ENCODE data around the gene TMEM129.

TMEM129 gene

GRCh38 chr4:1757836-1758235 lies 36.7 kb upstream of the TMEM129 start:
- TF ChIP-seq CTCF (IDR thresholded peaks at IDR 0.05; ENCODE audit: low read depth, low read length) = no peak
- no peak overlapping the region for H3K4me3 ChIP-seq (ENCODE audit: low read depth, low read length)

DNA sequence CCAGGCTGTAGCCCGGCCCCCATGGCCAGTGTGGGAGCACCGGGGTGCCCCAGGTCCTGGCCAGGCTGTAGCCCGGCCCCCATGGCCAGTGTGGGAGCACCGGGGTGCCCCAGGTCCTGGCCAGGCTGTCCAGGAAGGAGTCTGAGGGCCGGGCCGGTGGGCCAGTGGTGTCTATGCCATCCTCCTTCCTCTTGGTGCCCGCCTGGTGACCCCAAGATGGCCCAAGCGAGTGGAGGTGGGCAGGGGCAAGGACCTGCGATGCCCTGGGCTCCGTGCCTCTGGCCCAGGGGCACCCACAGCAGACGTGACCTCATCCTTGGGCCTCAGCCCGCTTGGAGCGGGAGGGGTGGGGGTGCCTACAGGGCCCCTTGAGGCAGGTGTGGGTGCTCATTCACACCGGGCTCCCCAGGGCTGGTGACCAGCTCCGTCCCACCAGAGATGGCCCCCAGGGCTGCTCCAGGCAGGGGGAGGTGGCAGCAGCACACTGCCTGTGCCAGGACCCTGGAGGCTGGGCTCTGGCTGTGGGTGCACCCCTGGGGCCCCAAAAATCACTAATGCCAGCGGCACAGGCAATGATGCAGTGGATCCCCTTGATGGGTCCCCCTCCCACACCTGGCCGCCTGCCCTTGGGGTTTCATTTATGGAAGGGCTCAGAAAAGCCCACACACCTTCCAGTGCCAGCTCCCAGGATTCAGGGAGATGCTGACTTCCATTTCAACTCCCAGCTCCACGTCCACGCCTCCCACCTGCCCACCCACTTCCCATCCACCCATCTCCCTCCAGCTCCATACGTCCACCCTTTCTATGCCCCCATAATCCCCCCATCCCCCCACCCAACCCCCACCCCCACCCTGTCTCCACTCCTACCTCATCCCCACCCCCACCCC lies 36.0 kb upstream of the TMEM129 start:
- H3K4me3 ChIP-seq (ENCODE audit: low read depth, low read length) = no peak overlapping the region
- TF ChIP-seq CTCF (IDR thresholded peaks at IDR 0.05; ENCODE audit: low read depth, low read length) = no peak

- H3K4me3 ChIP-seq (ENCODE audit: low read depth, low read length) = no peak overlapping the region
- TF ChIP-seq CTCF (IDR thresholded peaks at IDR 0.05; ENCODE audit: low read depth, low read length) = no peak
Measured at GRCh38 chr4:1756079-1756478, 35.0 kb upstream of the TMEM129 start.

GRCh38 chr4:1755297-1755696 lies 34.2 kb upstream of the TMEM129 start:
- TF ChIP-seq CTCF (IDR thresholded peaks at IDR 0.05; ENCODE audit: low read depth, low read length) = no peak
- no peak overlapping the region for H3K4me3 ChIP-seq (ENCODE audit: low read depth, low read length)

- no peak for TF ChIP-seq CTCF (IDR thresholded peaks at IDR 0.05; ENCODE audit: low read depth, low read length)
- H3K4me3 ChIP-seq (ENCODE audit: low read depth, low read length) = no peak overlapping the region
Measured at GRCh38 chr4:1754336-1754735, 33.2 kb upstream of the TMEM129 start.

GRCh38 chr4:1753697-1754311 lies 32.7 kb upstream of the TMEM129 start:
- TF ChIP-seq CTCF (IDR thresholded peaks at IDR 0.05; ENCODE audit: low read depth, low read length) = no peak
- no peak overlapping the region for H3K4me3 ChIP-seq (ENCODE audit: low read depth, low read length)

DNA sequence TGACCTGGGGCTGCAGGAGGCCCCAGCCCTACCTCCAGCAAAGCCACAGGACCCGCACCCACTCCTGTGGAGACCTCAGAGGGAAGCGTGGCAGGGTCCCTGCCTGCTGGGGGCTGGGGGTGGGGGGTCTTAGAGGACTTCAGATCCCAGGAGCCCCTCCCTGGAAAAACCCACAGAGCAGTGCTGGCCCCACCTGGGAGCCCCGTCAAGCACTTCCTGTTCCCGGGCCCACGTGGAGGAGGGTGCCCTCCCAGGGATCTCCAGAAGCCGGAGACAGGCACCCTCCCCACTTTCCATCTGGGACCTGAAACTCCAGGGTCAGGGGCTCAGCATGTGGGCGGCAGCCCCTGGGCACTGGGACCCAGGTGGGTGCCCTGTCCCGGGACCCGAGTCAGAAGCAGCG lies 32.2 kb upstream of the TMEM129 start:
- no peak for TF ChIP-seq CTCF (IDR thresholded peaks at IDR 0.05; ENCODE audit: low read depth, low read length)
- no peak overlapping the region for H3K4me3 ChIP-seq (ENCODE audit: low read depth, low read length)

All from WI38 (cell line).